Left hindlimb (tissue), 1 donor: ENCODE data around the gene SLC38A1.
"Not testable (repeated sequence)": the region's sequence is repeated elsewhere in the genome, so short reads cannot be mapped to it uniquely, and the experiment has no call there.

Experiments used
- DNase-seq: peaks from one replicate; pipeline ENCODE4 v3.0.0-alpha.2; 2018

SLC38A1 gene

GRCh38 chr12:46205294-46205693 lies 63.5 kb downstream of the SLC38A1 start:
- DNase-seq: no peak

GRCh38 chr12:46201284-46201789 lies 67.5 kb downstream of the SLC38A1 start:
- DNase-seq: no peak

- DNase-seq: no peak
Measured at GRCh38 chr12:46200551-46200950, 68.3 kb downstream of the SLC38A1 start.

- no peak for DNase-seq
Measured at GRCh38 chr12:46198913-46199312, 69.9 kb downstream of the SLC38A1 start.

GRCh38 chr12:46197883-46198282 lies 71.0 kb downstream of the SLC38A1 start:
- no peak for DNase-seq

- not testable (repeated sequence) for DNase-seq
Measured at GRCh38 chr12:46190533-46190932, 78.3 kb downstream of the SLC38A1 start.

GRCh38 chr12:46188170-46188569 lies 80.7 kb downstream of the SLC38A1 start:
- DNase-seq: no peak

GRCh38 chr12:46187023-46187422 lies 81.8 kb downstream of the SLC38A1 start:
- DNase-seq: peak; percentile 34

- no peak for DNase-seq
Measured at GRCh38 chr12:46186088-46186487, 82.8 kb downstream of the SLC38A1 start.

GRCh38 chr12:46185686-46186085 lies 83.2 kb downstream of the SLC38A1 start:
- no peak for DNase-seq

GRCh38 chr12:46184798-46185595 lies 83.8 kb downstream of the SLC38A1 start:
- no peak for DNase-seq

- DNase-seq: no peak
Measured at GRCh38 chr12:46183112-46183511, 85.7 kb downstream of the SLC38A1 start.

- DNase-seq: no peak
Measured at GRCh38 chr12:46181465-46181864, 87.4 kb downstream of the SLC38A1 start.

- DNase-seq: no peak
Measured at GRCh38 chr12:46179693-46180452, 89.0 kb downstream of the SLC38A1 start.

GRCh38 chr12:46177837-46178608 lies 90.8 kb downstream of the SLC38A1 start:
- DNase-seq: no peak

- DNase-seq: no peak
Measured at GRCh38 chr12:46177025-46177424, 91.8 kb downstream of the SLC38A1 start.

GRCh38 chr12:46174919-46175318 lies 93.9 kb downstream of the SLC38A1 start:
- no peak for DNase-seq

GRCh38 chr12:46174061-46174662 lies 94.7 kb downstream of the SLC38A1 start:
- no peak for DNase-seq

- DNase-seq: no peak
Measured at GRCh38 chr12:46168426-46168825, 100.4 kb downstream of the SLC38A1 start.

GRCh38 chr12:46167412-46167811 lies 101.4 kb downstream of the SLC38A1 start:
- DNase-seq: no peak

GRCh38 chr12:46165191-46165590 lies 103.7 kb downstream of the SLC38A1 start:
- DNase-seq: no peak

- no peak for DNase-seq
Measured at GRCh38 chr12:46164186-46164761, 104.6 kb downstream of the SLC38A1 start.
